ENCODE results near the gene CCBE1. TPM values are rescaled to one million over a fixed set of nuclear protein-coding genes. Genes with fewer than 3 reads are reported as not detected.
"Not testable (repeated sequence)": the region's sequence is repeated elsewhere in the genome, so short reads cannot be mapped to it uniquely, and the experiment has no call there.

Gene CCBE1
- total RNA-seq, 1 experiment from 2014 or later: not detected

- in situ Hi-C loops (cut with HindIII; ENCODE audit: low pct_unique_long_range_greater_than_20kb, low sequenced_read_pairs): no loop called here
Observed at GRCh38 chr18:59539108-59539507, 158.1 kb downstream of the CCBE1 start.

GRCh38 chr18:59537579-59537978 is 159.6 kb downstream of the CCBE1 start:
- no peak for DNase-seq (ENCODE audit: low read depth)
- in situ Hi-C loops (cut with HindIII; ENCODE audit: low pct_unique_long_range_greater_than_20kb, low sequenced_read_pairs): no loop called here

More at GRCh38 chr18:59539108-59539507, 158.1 kb downstream of the CCBE1 start:
- no peak for DNase-seq (ENCODE audit: low read depth)

GRCh38 chr18:59536166-59536565 is 161.1 kb downstream of the CCBE1 start:
- DNase-seq (ENCODE audit: low read depth): no peak
- in situ Hi-C loops (cut with HindIII; ENCODE audit: low pct_unique_long_range_greater_than_20kb, low sequenced_read_pairs): no loop called here

GRCh38 chr18:59535055-59535454 is 162.2 kb downstream of the CCBE1 start:
- in situ Hi-C loops (cut with HindIII; ENCODE audit: low pct_unique_long_range_greater_than_20kb, low sequenced_read_pairs): no loop called here
- DNase-seq (ENCODE audit: low read depth): no peak

GRCh38 chr18:59528866-59529265 is 168.4 kb downstream of the CCBE1 start:
- no peak for DNase-seq (ENCODE audit: low read depth)
- in situ Hi-C loops (cut with HindIII; ENCODE audit: low pct_unique_long_range_greater_than_20kb, low sequenced_read_pairs): no loop called here

DNA sequence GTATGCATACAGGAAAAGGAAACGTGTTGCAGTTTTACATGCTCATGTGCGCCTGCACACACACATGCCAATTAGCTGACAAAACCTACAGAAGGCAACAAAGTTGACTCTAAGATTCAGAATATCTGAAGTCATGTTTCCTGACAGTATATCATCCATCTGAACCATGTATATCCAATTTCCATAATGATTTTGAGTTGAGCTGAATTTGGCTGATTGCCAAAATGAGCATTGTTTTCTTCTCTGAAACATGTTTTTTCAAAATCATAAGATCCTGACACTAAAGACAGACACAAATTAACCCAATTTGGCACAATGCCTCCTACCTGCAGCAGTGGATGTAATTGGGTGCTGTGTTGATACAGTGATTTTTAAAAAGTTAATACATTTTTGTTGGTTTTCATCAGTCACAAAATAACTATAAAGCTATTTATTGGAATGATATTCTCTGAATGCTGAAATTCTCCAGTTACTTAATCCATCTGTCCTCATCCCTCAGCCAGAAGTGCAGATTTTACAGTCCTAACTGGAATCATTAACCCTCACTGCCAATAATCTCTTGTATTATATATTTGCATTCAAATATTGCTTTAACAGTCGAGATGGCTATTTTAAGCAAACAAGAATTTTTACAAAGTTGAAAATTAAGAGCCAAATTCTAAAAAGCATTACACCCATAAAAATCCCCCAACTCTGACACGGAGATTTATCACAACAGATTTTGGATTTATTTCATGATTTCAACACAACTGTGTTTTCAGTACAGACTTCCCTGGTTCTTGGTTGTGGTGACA is 176.5 kb downstream of the CCBE1 start:
- DNase-seq (ENCODE audit: low read depth): no peak
- in situ Hi-C loops (cut with HindIII; ENCODE audit: low pct_unique_long_range_greater_than_20kb, low sequenced_read_pairs): no loop called here

GRCh38 chr18:59518705-59519104 is 178.5 kb downstream of the CCBE1 start:
- DNase-seq (ENCODE audit: low read depth): no peak
- in situ Hi-C loops (cut with HindIII; ENCODE audit: low pct_unique_long_range_greater_than_20kb, low sequenced_read_pairs): no loop called here

- in situ Hi-C loops (cut with HindIII; ENCODE audit: low pct_unique_long_range_greater_than_20kb, low sequenced_read_pairs): no loop called here
- peak; percentile 10 for DNase-seq (ENCODE audit: low read depth)
Observed at GRCh38 chr18:59517446-59518165, 179.6 kb downstream of the CCBE1 start.

DNA sequence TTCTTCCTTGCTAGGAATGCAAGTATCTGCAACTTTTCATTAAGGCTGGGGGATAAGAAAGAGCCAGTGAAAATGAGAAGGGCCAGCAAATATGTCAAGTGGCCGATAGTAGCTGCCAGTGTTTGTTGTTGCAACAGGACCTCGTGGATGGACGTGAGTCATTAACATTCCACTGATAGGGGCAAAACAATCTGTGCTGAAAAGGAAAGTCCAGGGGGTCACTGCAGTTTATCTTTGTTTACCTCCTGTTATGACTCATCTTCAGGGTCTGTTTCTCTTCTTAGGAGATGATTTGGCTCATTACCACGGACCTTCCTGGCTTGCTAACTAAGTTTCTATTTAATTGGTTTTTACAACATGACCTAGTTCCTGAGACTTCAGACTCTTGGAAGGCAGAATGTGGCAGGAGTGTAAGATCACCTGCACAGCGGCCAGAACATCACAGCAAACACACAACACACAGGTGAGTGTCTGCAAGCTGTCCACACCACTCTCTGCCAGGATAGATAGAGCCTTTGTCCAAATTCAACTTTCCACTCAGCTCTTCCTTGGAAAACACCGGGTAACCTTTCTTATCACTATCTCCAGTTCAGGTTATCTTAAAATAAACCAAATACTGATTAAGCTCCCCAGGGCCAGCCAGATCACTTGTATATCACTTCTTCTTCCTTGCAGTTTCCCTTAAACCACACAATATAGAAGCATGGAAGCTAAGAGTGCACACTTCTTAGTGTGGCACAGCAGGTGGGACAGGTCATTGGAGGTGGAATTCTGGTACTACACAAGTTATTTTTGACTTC is 180.7 kb downstream of the CCBE1 start:
- in situ Hi-C loops (cut with HindIII; ENCODE audit: low pct_unique_long_range_greater_than_20kb, low sequenced_read_pairs): no loop called here

GRCh38 chr18:59515956-59516355 is 181.3 kb downstream of the CCBE1 start:
- DNase-seq (ENCODE audit: low read depth); in situ Hi-C loops (cut with HindIII; ENCODE audit: low pct_unique_long_range_greater_than_20kb, low sequenced_read_pairs): not testable (repeated sequence)

More for the DNA sequence above, 180.7 kb downstream of the CCBE1 start:
- DNase-seq (ENCODE audit: low read depth): peak; percentile 65

GRCh38 chr18:59515147-59515546 is 182.1 kb downstream of the CCBE1 start:
- in situ Hi-C loops (cut with HindIII; ENCODE audit: low pct_unique_long_range_greater_than_20kb, low sequenced_read_pairs): no loop called here
- no peak for DNase-seq (ENCODE audit: low read depth)

GRCh38 chr18:59514203-59514602 is 183.0 kb downstream of the CCBE1 start:
- peak; percentile 27 for DNase-seq (ENCODE audit: low read depth)

GRCh38 chr18:59512025-59512755 is 185.0 kb downstream of the CCBE1 start:
- DNase-seq (ENCODE audit: low read depth): no peak
- in situ Hi-C loops (cut with HindIII; ENCODE audit: low pct_unique_long_range_greater_than_20kb, low sequenced_read_pairs): no loop called here

More at GRCh38 chr18:59514203-59514602, 183.0 kb downstream of the CCBE1 start:
- in situ Hi-C loops (cut with HindIII; ENCODE audit: low pct_unique_long_range_greater_than_20kb, low sequenced_read_pairs): no loop called here

DNA sequence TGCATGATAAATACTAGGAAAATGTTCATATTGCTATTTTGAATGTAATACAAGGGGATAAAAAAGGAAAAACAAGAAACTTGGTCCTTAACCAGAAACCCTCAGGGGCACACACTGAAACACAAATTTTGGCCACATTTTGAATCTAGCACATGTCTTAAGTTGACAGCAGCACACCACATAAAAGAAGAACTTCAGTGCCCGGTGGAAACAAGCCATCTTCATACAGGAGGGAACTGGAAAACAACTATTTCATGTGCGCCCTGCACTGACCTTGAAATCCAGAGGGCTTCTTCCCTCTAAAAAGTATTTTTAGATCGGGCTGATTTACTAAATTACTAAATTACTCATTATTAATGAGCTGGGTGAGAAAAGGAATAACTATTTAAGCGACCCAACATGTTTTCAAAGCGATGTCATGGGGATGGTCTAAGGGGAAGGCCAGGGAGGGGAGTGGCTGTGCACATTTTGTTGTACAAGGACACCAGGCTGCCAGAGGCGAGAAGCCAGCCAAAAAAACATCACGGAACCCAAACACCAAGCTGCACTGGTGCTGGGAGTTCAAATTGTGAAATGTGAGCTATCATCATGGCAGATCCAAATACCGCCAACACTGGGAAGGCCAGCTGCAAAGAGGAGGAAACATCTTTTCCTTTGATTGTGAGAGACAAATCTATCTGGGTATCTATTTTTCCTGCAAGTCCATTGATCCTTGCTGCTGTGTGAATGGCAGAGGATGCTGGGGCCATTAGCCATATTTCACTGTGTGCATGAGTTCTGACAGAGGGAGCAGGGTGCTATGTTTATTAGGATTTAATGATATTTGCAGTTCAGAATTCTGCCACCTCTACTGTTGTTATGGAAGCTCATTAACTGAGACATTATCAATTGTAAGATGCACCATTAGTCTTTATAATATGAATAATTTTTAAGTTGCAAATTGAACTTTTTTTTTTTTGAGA is 187.5 kb downstream of the CCBE1 start:
- in situ Hi-C loops (cut with HindIII; ENCODE audit: low pct_unique_long_range_greater_than_20kb, low sequenced_read_pairs): no loop called here
- DNase-seq (ENCODE audit: low read depth): no peak

DNA sequence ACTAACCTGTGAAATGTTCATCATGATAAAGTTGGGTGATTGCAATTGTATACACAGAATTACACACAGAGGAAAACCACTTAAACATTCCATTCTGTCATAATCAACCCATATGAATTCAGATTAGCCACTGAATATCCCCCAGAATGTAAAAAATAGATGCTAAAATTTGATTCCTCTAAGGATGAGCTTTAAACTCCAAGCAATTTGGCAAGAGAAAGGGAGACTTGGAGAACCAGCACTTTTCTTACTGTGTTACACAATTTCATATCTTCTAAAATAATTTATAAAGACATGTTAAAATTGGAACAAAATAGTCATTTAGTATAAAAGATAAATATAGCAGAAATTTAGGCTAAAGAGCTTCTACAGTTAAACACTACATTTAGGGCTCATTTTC is 191.9 kb downstream of the CCBE1 start:
- DNase-seq (ENCODE audit: low read depth): no peak
- in situ Hi-C loops (cut with HindIII; ENCODE audit: low pct_unique_long_range_greater_than_20kb, low sequenced_read_pairs): no loop called here

DNA sequence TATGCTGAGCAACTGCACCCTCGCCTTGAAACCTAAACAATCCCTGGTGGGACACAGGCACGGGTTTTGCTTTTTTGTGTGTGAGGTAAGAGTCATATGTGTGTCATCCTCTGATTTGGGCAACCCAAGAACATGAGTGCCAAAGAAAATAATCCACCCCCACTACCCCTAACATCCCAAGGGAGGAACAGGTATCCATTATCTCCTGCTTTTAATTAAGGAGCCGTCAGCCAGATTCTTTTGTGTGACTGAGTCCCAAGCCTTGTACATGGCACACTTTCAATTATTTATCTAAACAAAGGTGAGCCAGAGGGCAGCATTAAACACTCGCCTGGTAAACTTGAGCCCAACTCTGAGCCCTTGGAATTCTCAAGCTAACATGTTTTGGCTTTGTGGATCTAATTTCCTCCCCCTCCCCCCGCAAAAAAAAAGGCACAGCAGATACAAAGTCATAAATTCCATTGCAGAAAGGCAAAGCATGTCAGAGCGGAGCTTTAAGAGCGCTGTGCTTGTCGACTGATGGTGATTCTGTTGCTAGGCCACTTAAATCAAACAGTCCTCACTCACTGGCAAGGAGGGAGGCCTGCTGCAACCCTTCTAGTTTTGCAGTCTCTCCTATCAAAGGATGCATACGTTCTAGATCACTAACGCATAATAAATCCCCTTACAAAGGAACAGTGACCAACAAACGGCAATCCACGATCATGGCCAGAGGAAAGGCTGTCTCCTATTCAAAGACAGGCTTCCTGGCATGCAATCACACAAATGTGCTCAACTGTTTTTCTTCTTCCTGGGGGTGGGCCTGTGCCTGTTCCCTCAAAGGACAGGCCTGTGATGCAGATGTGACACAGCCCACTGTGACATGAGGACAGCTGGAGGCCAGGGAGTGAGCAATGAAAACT is 194.7 kb downstream of the CCBE1 start:
- DNase-seq (ENCODE audit: low read depth): peak; percentile 33
- in situ Hi-C loops (cut with HindIII; ENCODE audit: low pct_unique_long_range_greater_than_20kb, low sequenced_read_pairs): no loop called here
